HL-60 (cell line): Measurements from ENCODE around the gene SIDT2.

Experiments
- DNase-seq, 2 experiments: peaks; one replicate each; pipeline ENCODE4 v3.0.0-alpha.2; 2010 to 2020; ENCODE audit warnings: low read depth in 1 of 2, low spot score in 1 of 2
- H3K27ac ChIP-seq: fragments of 250-450 bp; sonication (Bioruptor Pico); replicated peaks from 2 replicates; pipeline ENCODE4 v1.5.1; 2020; ENCODE audit warnings: mild to moderate bottlenecking, moderate library complexity
- H3K27me3 ChIP-seq: fragments of 250-450 bp; sonication (Bioruptor Pico); 2 replicates; pipeline ENCODE4 v1.5.1; 2021; ENCODE audit warnings: mild to moderate bottlenecking, moderate library complexity; ENCODE audit not compliant: insufficient read depth, poor library complexity, severe bottlenecking
- H3K4me3 ChIP-seq: replicated peaks from 2 replicates; pipeline ENCODE4 v1.5.1; 2011; ENCODE audit warnings: mild to moderate bottlenecking, control low read depth, low read length; ENCODE audit not compliant: insufficient read depth
- CTCF ChIP-seq: IDR thresholded peaks from one replicate; pipeline ENCODE4 v1.5.1; 2011; ENCODE audit warnings: low read length, control low read depth, inconsistent platforms; ENCODE audit not compliant: insufficient read depth
- GABPA ChIP-seq: IDR thresholded peaks from 2 replicates; pipeline ENCODE4 v1.6.1; 2012; ENCODE audit warnings: low read depth
- POLR2AphosphoS5 ChIP-seq: IDR thresholded peaks from 2 replicates; pipeline ENCODE4 v1.6.1; 2012; ENCODE audit warnings: low read depth
- REST ChIP-seq: IDR thresholded peaks from 2 replicates; pipeline ENCODE4 v1.6.1; 2012; ENCODE audit warnings: low read depth; ENCODE audit not compliant: insufficient replicate concordance
- SPI1 ChIP-seq: IDR thresholded peaks from 2 replicates; pipeline ENCODE4 v1.6.1; 2012; ENCODE audit warnings: low read depth, mild to moderate bottlenecking, borderline replicate concordance

SIDT2 gene

GRCh38 chr11:117193130-117194020 lies 14.8 kb downstream of the SIDT2 start:
- Histone ChIP-seq H3K27me3 (no peaks in the 10 kb centered on the region), H3K27ac (no peak overlapping the region), H3K4me3 (no peak overlapping the region)
- TF ChIP-seq GABPA (no peak), REST (no peak), CTCF (no peak), SPI1 (no peak), POLR2AphosphoS5 (no peak)
- DNase-seq, result no peak

- no peak overlapping the region for H3K4me3 ChIP-seq
- DNase-seq, result no peak
- no peaks in the 10 kb centered on the region for H3K27me3 ChIP-seq
- no peak overlapping the region for H3K27ac ChIP-seq
- TF ChIP-seq CTCF (no peak), POLR2AphosphoS5 (no peak), REST (no peak), GABPA (no peak), SPI1 (no peak)
Measured at GRCh38 chr11:117194267-117194666, 15.7 kb downstream of the SIDT2 start.

GRCh38 chr11:117195258-117195657 lies 16.7 kb downstream of the SIDT2 start:
- H3K27ac ChIP-seq, result no peak overlapping the region
- no peak for DNase-seq
- TF ChIP-seq GABPA (no peak), SPI1 (no peak)
- H3K27me3 ChIP-seq, result no peaks in the 10 kb centered on the region
- H3K4me3 ChIP-seq, result no peak overlapping the region

- Histone ChIP-seq H3K27me3 (no peaks in the 10 kb centered on the region), H3K27ac (no peak overlapping the region), H3K4me3 (no peak overlapping the region)
- TF ChIP-seq SPI1 (no peak), POLR2AphosphoS5 (no peak), GABPA (no peak), CTCF (no peak), REST (no peak)
- no peak for DNase-seq
Measured at GRCh38 chr11:117195761-117196160, 17.2 kb downstream of the SIDT2 start.
